ENCODE data around the gene THSD4.

DNA sequence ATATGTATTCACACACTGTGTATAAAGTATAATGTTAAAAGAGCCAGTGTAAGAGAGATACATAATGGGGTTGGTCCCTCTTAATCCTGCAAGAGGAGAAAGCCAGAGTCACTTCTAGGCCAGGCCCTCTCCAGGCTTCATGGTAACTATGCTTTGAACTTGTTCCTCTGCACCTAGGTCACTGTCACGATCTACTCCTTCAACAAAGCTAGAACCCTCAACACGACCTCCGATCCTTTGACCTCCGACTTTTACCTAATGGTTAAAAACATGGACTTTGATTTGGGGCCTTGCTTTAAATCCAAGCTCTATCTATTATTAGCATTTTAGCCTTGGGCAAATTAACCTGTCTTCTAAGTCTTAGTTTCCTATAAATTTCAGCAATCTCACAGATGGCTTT lies 541.2 kb downstream of the THSD4 start:
- no peak for TF ChIP-seq POLR2AphosphoS5 (IDR thresholded peaks at IDR 0.05; ENCODE audit: borderline replicate concordance, low read depth, low read length)
- TF ChIP-seq EZH2 (IDR thresholded peaks at IDR 0.05), result no peak
- no peak for TF ChIP-seq FOXP2 (optimal IDR thresholded peaks at IDR 0.05; ENCODE audit: control extremely low read depth, extremely low read length, insufficient read depth)

All from SK-N-MC (cell line).